GM12801 (cell line): Measurements from ENCODE around the gene MAP2K3.

Experiments
- TF ChIP-seq, protein P1 (sequence below): IDR thresholded peaks from one replicate; pipeline ENCODE4 v1.5.1; 2011; ENCODE audit warnings: control low read depth; ENCODE audit not compliant: insufficient read length; ENCODE audit errors: extremely low read depth

Gene MAP2K3

DNA sequence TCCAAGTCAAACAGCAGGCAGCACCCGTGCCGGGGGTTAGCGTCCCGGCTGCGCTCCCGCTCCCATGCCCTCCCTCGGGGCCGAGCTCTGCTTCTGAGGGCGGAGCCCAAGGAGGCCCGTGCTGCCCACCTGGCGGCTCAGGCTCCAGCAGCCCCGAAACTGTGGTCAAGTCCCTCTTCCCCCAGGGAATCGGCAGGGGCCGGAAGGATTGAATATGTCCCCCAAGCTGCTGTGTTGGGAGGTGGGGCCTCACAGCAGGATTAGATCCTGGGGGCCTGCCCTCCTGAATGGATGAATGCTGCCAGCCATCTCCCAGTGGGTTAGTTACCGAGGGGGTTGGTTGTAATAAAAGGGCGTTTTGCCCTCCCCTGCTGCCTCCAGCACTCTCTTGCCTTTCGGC is 33.9 kb downstream of the MAP2K3 start:
- TF ChIP-seq, protein P1, sequence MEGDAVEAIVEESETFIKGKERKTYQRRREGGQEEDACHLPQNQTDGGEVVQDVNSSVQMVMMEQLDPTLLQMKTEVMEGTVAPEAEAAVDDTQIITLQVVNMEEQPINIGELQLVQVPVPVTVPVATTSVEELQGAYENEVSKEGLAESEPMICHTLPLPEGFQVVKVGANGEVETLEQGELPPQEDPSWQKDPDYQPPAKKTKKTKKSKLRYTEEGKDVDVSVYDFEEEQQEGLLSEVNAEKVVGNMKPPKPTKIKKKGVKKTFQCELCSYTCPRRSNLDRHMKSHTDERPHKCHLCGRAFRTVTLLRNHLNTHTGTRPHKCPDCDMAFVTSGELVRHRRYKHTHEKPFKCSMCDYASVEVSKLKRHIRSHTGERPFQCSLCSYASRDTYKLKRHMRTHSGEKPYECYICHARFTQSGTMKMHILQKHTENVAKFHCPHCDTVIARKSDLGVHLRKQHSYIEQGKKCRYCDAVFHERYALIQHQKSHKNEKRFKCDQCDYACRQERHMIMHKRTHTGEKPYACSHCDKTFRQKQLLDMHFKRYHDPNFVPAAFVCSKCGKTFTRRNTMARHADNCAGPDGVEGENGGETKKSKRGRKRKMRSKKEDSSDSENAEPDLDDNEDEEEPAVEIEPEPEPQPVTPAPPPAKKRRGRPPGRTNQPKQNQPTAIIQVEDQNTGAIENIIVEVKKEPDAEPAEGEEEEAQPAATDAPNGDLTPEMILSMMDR, result no peak

DNA sequence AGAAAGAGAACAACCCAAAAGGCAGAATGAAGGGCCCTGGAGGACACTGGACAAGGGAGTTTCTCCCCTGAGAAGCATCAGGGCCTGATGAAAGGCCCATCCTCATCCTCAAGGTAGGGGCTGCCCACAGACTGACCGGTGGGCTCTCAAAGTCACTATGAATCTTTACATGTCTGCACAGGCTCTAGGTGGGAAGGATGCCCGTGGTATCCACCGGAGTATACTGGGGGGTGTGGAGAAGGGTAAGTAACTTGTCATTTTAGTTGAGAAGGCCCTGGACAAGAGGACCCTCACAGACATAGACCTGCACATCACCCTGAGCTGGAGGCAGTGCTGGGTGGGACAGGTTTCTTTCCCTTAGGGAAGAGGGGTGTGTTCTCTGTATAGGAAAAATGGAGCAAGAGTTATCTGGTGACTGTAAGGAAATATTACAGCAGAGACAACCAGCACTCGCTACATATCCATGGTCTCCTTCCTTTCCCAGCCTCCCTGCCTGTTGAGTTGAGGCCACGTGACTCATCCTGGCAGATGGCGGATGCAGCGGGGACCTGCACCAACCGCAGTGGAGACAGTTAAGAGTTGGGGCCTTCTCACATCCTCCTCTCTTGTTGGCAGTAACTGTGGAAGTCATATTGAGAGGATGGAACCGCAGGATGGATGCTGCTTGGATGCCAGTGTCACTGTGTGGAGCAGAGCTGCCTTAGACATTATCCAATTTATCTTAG is 46.1 kb downstream of the MAP2K3 start:
- TF ChIP-seq, protein P1, result no peak

DNA sequence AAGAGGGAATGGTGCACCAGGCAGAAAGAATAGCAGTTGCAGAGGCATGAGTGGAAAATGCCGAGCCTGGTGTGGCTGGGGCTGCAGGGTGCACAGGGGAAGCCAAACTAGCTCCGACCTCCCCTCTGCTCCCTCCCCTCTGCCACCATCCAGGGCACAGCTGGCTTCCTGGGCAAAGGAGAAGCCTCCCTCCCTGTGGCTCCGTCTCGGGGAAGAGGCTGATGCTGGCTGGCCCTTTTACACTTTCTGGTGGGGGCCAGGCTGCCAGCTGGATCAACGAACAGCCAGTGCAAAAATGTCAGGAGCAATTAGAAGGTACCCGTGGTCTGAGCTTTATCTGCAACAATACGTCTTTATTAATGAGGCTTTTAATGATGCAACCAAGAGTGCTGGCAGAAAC is 54.5 kb downstream of the MAP2K3 start:
- TF ChIP-seq, protein P1, result no peak

DNA sequence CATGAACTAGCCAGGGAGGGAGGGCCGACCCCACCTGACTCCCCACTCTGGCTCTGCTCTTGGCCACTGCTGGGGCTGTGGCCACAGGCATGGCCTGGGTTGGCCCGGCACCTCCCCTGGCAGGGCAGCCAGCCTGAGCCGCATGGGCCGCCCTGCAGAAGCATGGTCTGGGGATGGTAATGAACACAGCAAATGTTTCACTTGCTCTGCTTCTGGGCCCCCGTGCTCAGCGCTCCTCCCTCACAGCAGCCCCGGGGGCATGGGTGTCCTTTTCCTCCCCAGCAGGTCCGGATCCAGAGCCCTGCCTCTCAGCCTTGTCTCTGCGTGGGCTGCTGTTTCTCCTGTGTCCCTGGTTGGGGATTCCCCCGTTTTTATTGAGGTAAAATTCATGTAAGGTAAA is 60.7 kb downstream of the MAP2K3 start:
- TF ChIP-seq, protein P1, result no peak

DNA sequence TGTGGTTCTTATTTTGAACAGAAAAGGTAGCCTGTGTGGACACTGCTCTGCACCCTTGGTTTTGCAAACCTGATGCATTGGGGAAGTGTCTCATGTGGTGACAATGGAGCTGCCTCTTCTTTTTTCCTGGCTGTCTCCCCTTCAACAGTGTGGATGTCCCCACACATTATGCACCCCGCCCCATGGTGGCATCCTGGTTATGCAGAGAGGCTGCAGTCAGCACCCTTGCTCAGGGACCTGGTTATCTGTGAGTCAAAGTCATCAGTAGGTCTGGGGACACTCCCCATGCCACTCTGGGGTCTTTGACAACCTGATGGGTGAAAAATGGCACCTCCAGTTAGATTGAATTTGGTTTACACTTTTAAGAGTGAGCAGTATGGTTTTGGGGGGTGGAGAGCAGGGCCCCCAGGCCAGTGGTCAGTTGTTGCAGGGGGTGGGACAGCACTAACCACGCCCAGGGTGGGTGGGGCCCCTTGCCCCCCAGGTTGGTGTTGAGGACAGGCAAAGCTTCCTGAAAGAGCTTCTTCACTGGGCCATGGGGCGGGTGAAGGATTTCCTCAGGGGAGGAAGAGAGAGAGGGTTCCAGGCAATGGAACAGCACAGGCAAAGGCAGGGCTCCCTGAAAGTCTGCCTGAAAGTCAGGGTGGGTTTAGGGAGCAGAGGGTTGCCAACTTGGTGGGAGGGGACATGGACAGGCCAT is 67.0 kb downstream of the MAP2K3 start:
- TF ChIP-seq, protein P1, result no peak

DNA sequence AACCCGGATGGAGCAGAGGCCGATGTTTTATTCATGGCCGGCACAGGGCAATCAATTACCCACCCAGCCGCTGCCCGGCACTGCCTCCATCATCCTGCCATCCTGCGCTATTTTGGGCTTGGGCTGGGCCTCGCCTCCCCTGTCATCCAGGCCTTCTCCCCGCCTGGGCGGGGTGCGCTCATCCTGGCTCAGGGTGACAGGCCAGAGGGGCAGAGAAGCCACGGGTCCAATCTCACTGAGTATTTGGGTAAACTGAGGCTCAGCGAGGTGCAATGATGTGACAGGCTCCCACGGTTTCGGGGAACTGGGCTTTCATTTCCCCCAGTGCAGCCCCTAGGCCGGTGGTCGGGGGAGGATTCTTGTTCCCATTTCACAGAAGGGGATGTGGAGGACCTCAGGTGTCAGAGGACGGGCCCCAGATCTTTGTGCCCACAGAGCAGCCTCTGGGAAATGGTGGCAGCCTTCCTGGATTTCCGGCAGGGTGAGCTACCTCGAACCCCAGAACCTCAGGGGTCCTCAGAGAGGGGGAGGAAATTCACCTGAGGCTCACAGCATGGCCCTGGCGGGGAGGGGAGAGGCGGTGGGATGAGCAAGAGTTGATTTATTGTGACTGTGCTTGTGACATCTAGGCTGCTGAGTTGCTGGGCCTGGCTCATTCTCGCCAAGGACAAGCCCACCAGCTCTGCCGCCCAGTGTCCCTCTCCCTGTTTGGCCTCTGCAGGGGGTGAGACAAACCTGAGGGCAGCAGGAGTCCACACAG is 67.9 kb downstream of the MAP2K3 start:
- TF ChIP-seq, protein P1, result no peak

DNA sequence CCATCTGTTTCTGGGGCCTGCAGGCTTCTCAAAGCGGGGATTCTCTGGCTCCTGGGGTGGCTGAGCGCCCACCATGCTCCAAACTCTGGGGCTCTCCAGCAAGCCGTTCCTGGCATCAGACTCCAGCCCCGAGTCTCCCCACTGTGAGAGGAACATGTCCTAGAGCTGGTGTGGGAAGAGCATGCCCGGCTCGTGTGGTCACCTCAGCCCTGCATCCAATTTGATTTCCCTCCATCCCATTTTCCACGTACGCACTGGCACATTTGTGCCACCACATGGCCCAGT is 68.4 kb downstream of the MAP2K3 start:
- TF ChIP-seq, protein P1, result no peak
